Measurements from ENCODE around the gene WNT6.

The WNT6 gene

GRCh38 chr2:218880102-218880858 is 20.7 kb downstream of the WNT6 start, which contains the start of gene WNT10A:
Gene WNT10A, plus strand, starts transcription at chr2:218880852. Its CDS starts 144 bp downstream, at chr2:218880996.
- Histone ChIP-seq H3K36me3 (no peaks in the 10 kb centered on the region), H3K4me3 (ENCODE audit: low read depth, low read length) (no peak within 1 kb of the TSS), H3K9me3 (ENCODE audit: severe bottlenecking) (no peaks in the 10 kb centered on the region), H3K27me3 (ENCODE audit: insufficient read depth, low read depth, severe bottlenecking) (no peaks in the 10 kb centered on the region), H3K27ac (peak within 1 kb of the TSS; percentile 75)
- DNase-seq, result no peak
- no peak for TF ChIP-seq CTCF (IDR thresholded peaks at IDR 0.05; ENCODE audit: low read depth, low read length)

- Histone ChIP-seq H3K27me3 (ENCODE audit: insufficient read depth, low read depth, severe bottlenecking) (no peaks in the 10 kb centered on the region), H3K27ac (no peak overlapping the region; the same call in 1 of the 2 replicates), H3K36me3 (no peaks in the 10 kb centered on the region), H3K9me3 (ENCODE audit: severe bottlenecking) (no peaks in the 10 kb centered on the region), H3K4me3 (ENCODE audit: low read depth, low read length) (no peak overlapping the region)
- no peak for TF ChIP-seq CTCF (IDR thresholded peaks at IDR 0.05; ENCODE audit: low read depth, low read length)
- DNase-seq, result no peak
Measured at GRCh38 chr2:218880859-218881594, 21.4 kb downstream of the WNT6 start.

GRCh38 chr2:218881744-218882460 is 22.3 kb downstream of the WNT6 start:
- Histone ChIP-seq H3K27ac (no peak overlapping the region), H3K4me3 (ENCODE audit: low read depth, low read length) (no peak overlapping the region), H3K36me3 (no peaks in the 10 kb centered on the region), H3K27me3 (ENCODE audit: insufficient read depth, low read depth, severe bottlenecking) (no peaks in the 10 kb centered on the region), H3K9me3 (ENCODE audit: severe bottlenecking) (no peaks in the 10 kb centered on the region)
- DNase-seq, result no peak
- TF ChIP-seq CTCF (IDR thresholded peaks at IDR 0.05; ENCODE audit: low read depth, low read length), result no peak

- DNase-seq, result no peak
- no peaks in the 10 kb centered on the region for H3K36me3 ChIP-seq
- H3K9me3 ChIP-seq (ENCODE audit: severe bottlenecking), result no peaks in the 10 kb centered on the region
- no peak for TF ChIP-seq CTCF (IDR thresholded peaks at IDR 0.05; ENCODE audit: low read depth, low read length)
- H3K27ac ChIP-seq, result no peak overlapping the region
- no peak overlapping the region for H3K4me3 ChIP-seq (ENCODE audit: low read depth, low read length)
- no peaks in the 10 kb centered on the region for H3K27me3 ChIP-seq (ENCODE audit: insufficient read depth, low read depth, severe bottlenecking)
Measured at GRCh38 chr2:218882461-218882816, 22.8 kb downstream of the WNT6 start.

- Histone ChIP-seq H3K9me3 (ENCODE audit: severe bottlenecking) (no peaks in the 10 kb centered on the region), H3K27me3 (ENCODE audit: insufficient read depth, low read depth, severe bottlenecking) (no peaks in the 10 kb centered on the region)
Measured at GRCh38 chr2:218882866-218883366, 23.3 kb downstream of the WNT6 start.

More at GRCh38 chr2:218882866-218883366, 23.3 kb downstream of the WNT6 start:
- Histone ChIP-seq H3K4me3 (ENCODE audit: low read depth, low read length) (no peak overlapping the region), H3K27ac (no peak overlapping the region), H3K36me3 (no peaks in the 10 kb centered on the region)
- TF ChIP-seq CTCF (IDR thresholded peaks at IDR 0.05; ENCODE audit: low read depth, low read length), result no peak
- no peak for DNase-seq

All from WERI-Rb-1 (cell line).